Germinal center (tissue), 1 donor: ENCODE measurements around the gene APRT.
"Not testable (repeated sequence)": the region's sequence is repeated elsewhere in the genome, so short reads cannot be mapped to it uniquely, and the experiment has no call there.

Source experiments
- DNase-seq: peaks from one replicate; pipeline ENCODE4 v3.0.0; 2012; ENCODE audit warnings: mixed read lengths, low spot score

Gene APRT

DNA sequence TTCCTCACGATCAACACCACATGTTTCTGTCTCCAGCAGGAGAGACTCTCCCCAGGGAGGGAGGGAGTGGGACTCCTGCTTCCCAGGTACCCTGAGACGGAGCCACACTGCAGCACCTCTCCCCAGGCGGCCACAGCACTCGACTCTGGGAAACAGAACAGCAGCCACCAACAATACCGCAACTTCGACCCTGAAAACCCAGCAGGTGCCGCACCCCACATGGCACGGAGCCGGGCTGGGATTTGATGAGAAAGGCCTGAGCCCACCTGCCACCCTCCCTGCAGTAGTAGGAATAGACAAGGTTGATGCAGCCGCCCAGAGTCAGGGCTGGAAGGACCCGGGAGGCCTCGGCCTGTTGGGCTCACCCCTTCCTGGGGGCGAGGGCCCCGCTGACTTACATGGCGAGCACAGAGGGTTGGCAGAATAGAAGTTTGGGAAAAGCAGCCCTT, 30.6 kb upstream of the APRT start:
- DNase-seq, result no peak

- no peak for DNase-seq
Observed at GRCh38 chr16:88841521-88842307, 30.0 kb upstream of the APRT start.

DNA sequence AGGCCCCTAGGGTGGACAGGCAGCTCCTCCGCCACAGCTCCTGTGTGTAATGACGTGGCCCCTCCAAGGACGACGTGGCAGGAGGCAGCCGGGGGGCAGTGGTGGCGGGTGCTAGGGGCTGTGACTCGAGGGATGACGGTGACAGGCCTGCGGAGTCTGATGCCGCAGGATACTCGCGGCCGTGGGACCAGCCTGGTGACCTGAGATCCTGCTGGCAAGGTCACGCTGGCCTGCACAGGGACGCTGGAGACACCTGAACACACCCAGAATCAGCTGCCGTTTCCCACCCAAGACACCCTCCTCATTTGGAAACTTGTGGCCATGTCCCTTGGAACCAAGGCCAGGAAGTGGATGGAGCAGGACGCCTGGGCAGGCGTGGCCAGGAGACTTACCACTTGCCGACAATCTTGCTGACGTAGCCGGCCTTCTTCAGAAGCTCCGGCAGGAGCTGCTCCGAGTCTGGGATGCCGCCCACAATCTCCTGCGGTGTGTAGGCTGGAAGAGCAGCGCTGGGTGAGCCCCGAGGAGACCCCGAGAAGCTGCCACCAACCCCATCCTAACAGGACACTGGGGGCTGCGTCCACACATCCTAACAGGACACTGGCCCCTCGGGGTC, 29.0 kb upstream of the APRT start:
- DNase-seq, result no peak

DNA sequence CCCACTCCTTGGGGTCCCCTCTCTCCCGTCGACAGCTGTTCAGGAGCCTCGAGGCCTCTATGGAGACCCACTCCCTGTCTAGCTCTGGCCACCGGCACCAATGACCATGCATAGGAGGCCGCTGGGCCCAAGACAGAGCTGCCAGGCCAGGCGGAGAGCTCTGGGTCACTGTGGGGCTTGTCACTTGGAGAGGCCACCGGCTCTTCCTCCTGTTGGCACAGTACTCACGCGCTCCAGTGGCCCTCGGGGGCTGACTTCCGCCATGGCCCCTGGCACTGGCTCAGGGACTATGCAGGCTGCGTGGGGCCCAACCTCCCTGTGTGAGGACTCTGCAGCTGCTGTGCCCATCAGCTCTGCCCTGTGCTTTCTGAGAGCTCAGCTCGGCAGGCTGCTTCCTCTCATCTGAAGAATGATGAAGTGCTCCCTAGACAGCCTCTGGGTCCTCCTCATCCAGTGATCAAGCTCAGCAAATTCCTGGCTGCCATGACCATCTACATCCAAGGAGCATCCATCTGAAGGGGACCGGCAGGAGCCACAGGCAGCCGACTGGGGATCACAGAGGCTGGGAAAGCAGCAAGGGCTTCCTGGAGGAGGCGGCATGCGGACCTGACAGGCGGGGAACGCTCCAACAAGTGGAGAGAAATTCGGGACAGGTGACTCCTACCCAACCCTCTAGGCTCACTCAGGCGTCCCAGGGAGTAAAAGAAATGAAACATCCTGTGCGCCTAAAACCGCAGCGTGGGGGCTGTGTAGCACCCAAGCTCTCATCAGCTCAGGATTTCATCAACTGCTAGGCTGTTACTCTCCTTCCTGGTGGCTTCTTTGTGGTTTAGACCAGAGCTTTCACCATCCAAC, 28.2 kb upstream of the APRT start:
- DNase-seq, result no peak

GRCh38 chr16:88839026-88839529, 27.4 kb upstream of the APRT start:
- DNase-seq, result no peak

DNA sequence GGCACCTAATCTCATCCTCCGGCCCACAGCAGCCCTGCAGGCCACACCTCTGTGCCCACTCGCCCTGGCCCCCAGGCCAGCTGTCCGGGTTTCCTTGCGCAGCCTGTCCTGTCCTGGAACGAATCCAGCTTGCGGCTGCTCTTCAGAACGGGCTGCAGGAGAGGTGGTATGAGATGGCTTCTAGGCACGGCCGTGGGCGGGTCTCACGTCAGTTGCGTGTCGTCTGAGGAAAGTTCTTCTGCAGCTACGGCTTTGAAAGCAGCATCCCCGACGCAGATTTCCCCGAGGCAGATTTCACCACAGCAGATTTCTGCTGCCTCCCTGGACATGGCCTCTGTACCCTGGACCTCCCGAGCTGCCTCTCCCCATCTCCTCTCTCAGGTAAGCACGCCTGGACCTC, 26.8 kb upstream of the APRT start:
- no peak for DNase-seq

GRCh38 chr16:88837806-88838205, 26.1 kb upstream of the APRT start:
- no peak for DNase-seq

- DNase-seq, result no peak
Observed at GRCh38 chr16:88836791-88837190, 25.1 kb upstream of the APRT start.

DNA sequence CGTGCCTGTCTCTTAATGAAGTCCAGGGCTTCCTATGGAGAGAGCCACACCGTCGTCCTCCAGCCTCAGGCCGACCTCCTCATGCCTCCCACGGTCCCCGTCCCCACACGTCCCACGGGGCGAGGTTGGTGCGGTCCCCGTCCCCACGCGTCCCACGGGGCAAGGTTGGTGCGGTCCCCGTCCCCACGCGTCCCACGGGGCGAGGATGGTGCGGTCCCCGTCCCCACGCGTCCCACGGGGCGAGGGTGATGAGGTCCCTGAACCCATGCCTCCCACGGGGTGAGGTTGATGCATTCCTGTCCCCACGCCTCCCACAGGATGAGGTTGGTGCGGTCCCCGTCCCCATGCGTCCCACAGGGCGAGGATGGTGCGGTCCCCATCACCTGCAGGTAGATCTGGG, 24.1 kb upstream of the APRT start:
- no peak for DNase-seq

DNA sequence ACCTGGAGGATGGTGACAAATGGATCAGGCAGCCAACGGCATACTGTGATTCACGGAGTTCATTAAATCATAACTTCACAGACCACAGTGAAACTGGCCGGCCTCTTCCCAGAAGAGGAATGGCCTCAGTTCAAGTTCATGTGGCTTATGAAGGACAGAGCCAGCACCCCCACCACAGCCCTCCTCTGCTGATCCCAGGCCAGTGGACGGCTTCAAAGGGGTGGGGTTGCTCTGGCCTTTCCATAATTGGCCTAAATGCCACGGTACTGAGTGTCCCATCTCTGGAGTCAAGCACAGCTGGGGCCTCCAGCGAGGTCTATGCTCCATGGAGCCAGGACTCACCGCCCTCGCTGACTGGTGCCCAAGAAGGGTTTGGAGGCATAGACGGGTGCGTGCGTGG, 23.7 kb upstream of the APRT start:
- no peak for DNase-seq

- no peak for DNase-seq
Observed at GRCh38 chr16:88834670-88835069, 22.9 kb upstream of the APRT start.

DNA sequence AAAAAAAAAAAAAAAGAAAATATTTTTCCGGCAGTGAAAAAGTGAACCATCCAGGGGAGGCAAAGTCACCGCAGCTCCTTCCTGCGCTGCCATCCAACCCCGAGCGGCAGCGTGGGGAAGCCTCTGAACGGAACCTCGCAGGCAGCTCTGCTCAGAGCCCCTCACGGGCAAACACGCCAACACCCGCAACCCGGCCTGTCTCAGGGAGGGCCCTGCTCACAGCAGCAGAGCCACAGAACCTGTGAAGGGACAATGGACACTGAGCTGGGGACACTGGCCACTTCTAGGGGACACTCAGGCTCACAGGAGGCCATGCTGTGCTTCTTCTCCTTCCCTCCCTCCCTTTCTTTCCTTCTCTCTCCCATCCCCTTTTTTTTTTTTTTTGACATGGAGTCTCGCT, 21.4 kb upstream of the APRT start:
- DNase-seq, result no peak

DNA sequence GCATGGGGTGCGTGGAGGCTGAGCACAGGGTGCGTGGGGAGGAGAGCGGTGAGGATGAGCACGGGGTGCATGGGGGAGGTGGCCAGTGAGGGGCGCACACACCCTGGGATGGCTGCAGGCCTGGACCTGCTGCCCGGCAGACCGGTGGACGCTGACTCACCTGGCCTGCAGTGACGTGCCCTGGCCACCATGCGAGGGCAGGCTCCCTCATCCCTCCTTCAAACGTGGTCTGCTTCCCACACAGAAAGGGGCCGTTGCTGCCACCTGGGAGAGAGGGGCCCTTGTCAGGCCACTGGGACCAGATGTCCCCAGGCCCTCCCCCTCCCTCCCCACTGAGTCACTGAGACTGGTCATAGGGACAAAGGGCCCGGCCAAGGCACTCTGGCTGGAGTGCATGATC, 20.1 kb upstream of the APRT start:
- DNase-seq, result no peak

GRCh38 chr16:88830783-88831182, 19.1 kb upstream of the APRT start:
- no peak for DNase-seq

GRCh38 chr16:88830258-88830657, 18.5 kb upstream of the APRT start:
- DNase-seq, result no peak

DNA sequence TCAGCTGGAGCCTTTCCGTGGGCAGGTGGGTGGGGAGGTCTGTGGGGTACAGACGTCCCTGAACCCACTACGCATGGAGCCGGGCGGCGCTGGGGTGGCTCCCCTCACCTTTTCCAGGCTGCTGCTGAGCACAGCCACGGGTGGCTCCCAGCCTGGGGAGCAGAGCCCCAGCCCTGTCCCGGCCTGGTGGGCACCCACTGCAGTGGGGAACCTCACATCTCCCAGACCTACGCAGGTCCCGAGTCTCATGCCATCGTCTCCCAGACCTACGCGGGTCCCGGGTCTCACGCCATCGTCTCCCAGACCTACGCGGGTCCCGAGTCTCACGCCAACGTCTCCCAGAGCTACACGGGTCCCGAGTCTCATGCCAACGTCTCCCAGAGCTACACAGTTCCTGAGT, 17.0 kb upstream of the APRT start:
- DNase-seq, result no peak

DNA sequence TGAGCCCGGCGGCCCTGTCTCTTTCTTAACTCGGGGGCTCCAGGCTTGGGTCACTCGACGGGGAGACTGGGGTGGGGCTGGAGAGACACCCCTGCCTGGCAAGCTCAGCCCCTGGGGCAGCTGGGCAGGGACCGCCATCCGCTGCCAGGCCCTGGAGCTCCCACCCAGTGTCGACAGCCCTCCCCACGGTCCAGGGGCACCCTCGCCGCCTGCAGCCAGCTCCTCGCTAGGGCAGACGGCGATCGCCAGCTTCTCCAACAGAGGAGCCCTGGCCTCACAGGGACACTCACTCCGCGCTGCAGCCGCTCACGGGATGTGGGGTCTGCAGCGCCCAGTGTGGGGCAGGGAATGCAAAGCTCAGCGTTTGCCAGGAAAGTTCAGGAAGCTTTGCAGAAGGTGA, 16.0 kb upstream of the APRT start:
- no peak for DNase-seq

- no peak for DNase-seq
Observed at GRCh38 chr16:88826070-88826840, 14.5 kb upstream of the APRT start.

GRCh38 chr16:88825146-88825545, 13.4 kb upstream of the APRT start:
- DNase-seq, result no peak

DNA sequence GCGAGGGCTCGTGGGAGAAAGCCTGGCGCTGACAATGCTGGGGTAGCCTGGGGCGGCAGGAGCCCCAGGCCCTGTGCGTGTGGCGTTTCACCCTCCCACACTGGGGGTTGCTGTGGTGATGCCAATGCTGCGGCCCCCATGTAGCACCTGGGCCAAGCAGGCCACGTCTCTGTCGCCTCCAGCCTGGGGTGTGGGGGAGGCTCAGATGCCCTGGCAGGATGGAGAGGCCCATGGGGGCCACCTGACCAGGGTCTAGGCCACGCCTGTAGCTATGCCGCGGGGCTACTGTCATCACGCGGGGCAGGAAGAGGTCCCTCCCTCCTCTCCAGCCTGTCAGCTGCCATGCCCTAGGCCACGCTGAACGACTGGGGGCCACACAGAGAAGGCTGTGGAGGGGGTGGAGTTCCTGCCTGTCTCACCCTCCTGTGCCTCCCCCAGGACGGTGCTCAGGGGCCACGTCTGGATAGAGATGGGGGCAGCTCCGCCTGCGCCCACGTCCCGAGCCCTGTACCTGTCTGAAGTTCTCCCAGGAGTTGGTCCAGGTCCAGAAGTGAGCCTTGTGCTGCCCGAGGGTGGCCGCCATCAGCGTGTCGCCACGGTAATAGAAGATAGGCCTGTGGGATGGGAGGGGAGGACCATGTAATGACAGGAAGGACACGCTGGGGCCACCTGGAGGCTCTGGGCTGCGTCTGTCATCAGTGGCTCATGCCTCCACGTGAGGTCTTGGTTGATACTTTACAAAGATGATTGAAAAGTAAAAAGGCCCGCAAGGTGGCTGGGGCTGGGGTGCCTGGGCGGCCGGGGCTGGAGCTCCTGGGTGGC, 12.7 kb upstream of the APRT start:
- no peak for DNase-seq

- DNase-seq, result not testable (repeated sequence)
Observed at GRCh38 chr16:88823646-88824045, 11.9 kb upstream of the APRT start.
